HepG2 (cell line): ENCODE measurements around the gene CEP19. TPM values are rescaled to one million over a fixed set of nuclear protein-coding genes. Genes with fewer than 3 reads are reported as not detected.

ENCODE experiments used
- ATAC-seq: fragments of 200-7000 bp; cut with Tn5 transposase; 3 replicates; pipeline ENCODE4 v1.9.1; 2020; ENCODE audit warnings: mild to moderate bottlenecking, moderate library complexity
- BruUV-seq: library from RNA; stranded (reverse); fragments of 400-500 nt; replicated peaks from 2 replicates; lab custom pipeline; 2021; lab: Mats Ljungman, UMichigan
- CTCF ChIA-PET: fragments of 300-600 bp; formaldehyde crosslinking; extraction: SDS; loops from one replicate; lab custom pipeline; 2021; ENCODE audit warnings: low total read pairs, inconsistent platforms, low intra/inter-chr PET ratio; lab: Yijun Ruan, JAX
- POLR2A ChIA-PET: fragments of 350-600 bp; sonication (Branson Sonifier 250); formaldehyde crosslinking; loops from one replicate; lab custom pipeline; 2020; ENCODE audit warnings: antibody characterized with exemption, inconsistent platforms; lab: Yijun Ruan, JAX
- DNase-seq: peaks from one replicate; pipeline ENCODE4 v3.0.0-alpha.2; 2015; ENCODE audit warnings: low spot score
- FAIRE-seq: peaks from 3 replicates; lab custom pipeline; 2011; peaks lifted over from hg19 to GRCh38; lab: Jason Lieb, UNC
- H2AFZ ChIP-seq: one replicate; pipeline ENCODE4 v1.6.1; 2011; ENCODE audit warnings: low read length, inconsistent platforms
- H3K27ac ChIP-seq: fragments of 300-600 bp; 3 replicates; pipeline ENCODE4 v1.8.0; 2011; ENCODE audit warnings: mixed run types, mild to moderate bottlenecking, mixed read lengths, low read length, inconsistent platforms; ENCODE audit not compliant: insufficient read depth; ENCODE audit errors: extremely low read length
- H3K27me3 ChIP-seq, 2 experiments: fragments of 200-600 bp in 1 of 2; 2 replicates in 1 of 2; 3 replicates in 1 of 2; pipeline versions ENCODE4 v1.6.0 to v1.8.0; 2011; ENCODE audit warnings: low read length in 2 of 2, mild to moderate bottlenecking in 2 of 2, moderate library complexity in 2 of 2, inconsistent platforms in 1 of 2; ENCODE audit not compliant: insufficient read depth in 2 of 2, control insufficient read depth in 1 of 2
- H3K36me3 ChIP-seq, 2 experiments: fragments of 200-600 bp in 1 of 2; replicated peaks in 1 of 2; 2 replicates in 1 of 2; 3 replicates in 1 of 2; pipeline versions ENCODE4 v1.5.1 to v1.8.0; 2011; ENCODE audit warnings: low read length in 2 of 2, inconsistent platforms in 1 of 2; ENCODE audit not compliant: insufficient read depth in 2 of 2, control insufficient read depth in 1 of 2
- H3K4me1 ChIP-seq: 2 replicates; pipeline ENCODE4 v1.5.1; 2012; ENCODE audit warnings: low read length, inconsistent platforms; ENCODE audit not compliant: insufficient read depth
- H3K4me2 ChIP-seq: 2 replicates; pipeline ENCODE4 v1.6.0; 2011; ENCODE audit warnings: low read depth, low read length, inconsistent platforms
- H3K4me3 ChIP-seq, 3 experiments: fragments of 200-600 bp in 1 of 3; sonication (generic), shearing (Covaris generic) in 1 of 3; replicated peaks in 1 of 3; 2 replicates each; pipeline ENCODE4 v1.5.1; 2011 to 2016; ENCODE audit warnings: low read length in 3 of 3, inconsistent platforms in 2 of 3, low read depth in 2 of 3, mild to moderate bottlenecking in 2 of 3, control low read depth in 1 of 3, mixed read lengths in 1 of 3; ENCODE audit not compliant: insufficient read depth in 1 of 3
- H3K79me2 ChIP-seq: one replicate; pipeline ENCODE4 v1.6.1; 2011; ENCODE audit warnings: low read length, inconsistent platforms; ENCODE audit not compliant: insufficient read depth
- H3K9ac ChIP-seq: 2 replicates; pipeline ENCODE4 v1.6.0; 2011; ENCODE audit warnings: mild to moderate bottlenecking, low read depth, low read length, inconsistent platforms; ENCODE audit not compliant: insufficient read depth
- H3K9me3 ChIP-seq: 2 replicates; pipeline ENCODE4 v1.5.1; 2012; ENCODE audit warnings: mild to moderate bottlenecking, low read length
- H4K20me1 ChIP-seq: 2 replicates; pipeline ENCODE4 v1.6.0; 2011; ENCODE audit warnings: inconsistent platforms, mild to moderate bottlenecking, low read length, moderate library complexity; ENCODE audit not compliant: insufficient read depth
- CENPBD1 ChIP-seq: sonication (generic); formaldehyde crosslinking; IDR thresholded peaks from 2 replicates; pipeline ENCODE4 v1.8.0; 2022; ENCODE audit warnings: missing genetic modification reagents, low read depth, mild to moderate bottlenecking, borderline replicate concordance
- KLF12 ChIP-seq: sonication (generic); formaldehyde crosslinking; IDR thresholded peaks from 2 replicates; pipeline ENCODE4 v1.4.0; 2020; ENCODE audit warnings: missing genetic modification reagents, borderline replicate concordance
- NFYC ChIP-seq: IDR thresholded peaks from 2 replicates; pipeline ENCODE4 v1.6.1; 2016; ENCODE audit warnings: missing genetic modification reagents, missing compliant biosample characterization
- PHB2 ChIP-seq: fragments of 450-650 bp; IDR thresholded peaks from 2 replicates; pipeline ENCODE4 v1.6.1; 2018; ENCODE audit not compliant: partially characterized antibody
- POLR2AphosphoS2 ChIP-seq: IDR thresholded peaks from 2 replicates; pipeline ENCODE4 v1.6.1; 2011; ENCODE audit warnings: low read depth, low read length, improper control_type of control experiment
- SRSF9 ChIP-seq: fragments of 200-400 bp; formaldehyde crosslinking; IDR thresholded peaks from 2 replicates; pipeline ENCODE4 v1.6.1; 2018; ENCODE audit warnings: borderline replicate concordance, mild to moderate bottlenecking, low read depth, low read length; ENCODE audit not compliant: insufficient read depth, poor library complexity, severe bottlenecking
- ZFYVE20 ChIP-seq: sonication (generic); formaldehyde crosslinking; IDR thresholded peaks from 2 replicates; pipeline ENCODE4 v1.8.0; 2023; ENCODE audit warnings: low read depth, mild to moderate bottlenecking, moderate library complexity, missing genetic modification reagents, borderline replicate concordance
- ZNF292 ChIP-seq: sonication (generic); formaldehyde crosslinking; IDR thresholded peaks from 2 replicates; pipeline ENCODE4 v1.8.1; 2022; ENCODE audit warnings: mild to moderate bottlenecking, low read depth, missing genetic modification reagents, borderline replicate concordance
- ZNF572 ChIP-seq: sonication (generic); formaldehyde crosslinking; IDR thresholded peaks from 2 replicates; pipeline ENCODE4 v1.5.1; 2020; ENCODE audit warnings: mild to moderate bottlenecking, missing genetic modification reagents
- ZSCAN20 ChIP-seq: sonication (generic); formaldehyde crosslinking; IDR thresholded peaks from 2 replicates; pipeline ENCODE4 v1.4.0; 2020; ENCODE audit warnings: missing genetic modification reagents, mild to moderate bottlenecking, borderline replicate concordance
- WGBS: methylation state at CpG from one replicate; pipeline ENCODE4 v1.1.6; 2017; ENCODE audit warnings: low lambda C conversion rate; 5-methylcytosine and 5-hydroxymethylcytosine counted together
- in situ Hi-C: cut with HindIII; loops from 2 replicates; pipeline ENCODE4 v1.10.0; 2017; ENCODE audit warnings: low pct_unique_long_range_greater_than_20kb; ENCODE audit not compliant: extremely low pct_ligation_motif_present
- intact Hi-C: fragments of 100-400 bp; cut with micrococcal nuclease; formaldehyde crosslinking; loops from one replicate; pipeline ENCODE4 v1.10.0; 2022; ENCODE audit not compliant: unreplicated experiment
- polyA plus RNA-seq, 8 experiments: library from polyadenylated mRNA; depleted of rRNA in 3 of 8; stranded (reverse) in 7 of 8; unstranded in 1 of 8; fragments of >200 nt; fragmentation: Illumina TruSeq in 4 of 8; extraction: Trizol in 4 of 8; gene quantifications; 2 replicates each; pipeline versions ENCODE4 v1.2.1 to v1.2.3, GENCODE V29; 2011 to 2016; ENCODE audit warnings: low read depth in 4 of 8, missing spikeins in 1 of 8, mixed read lengths in 1 of 8; ENCODE audit not compliant: insufficient read depth in 1 of 8
- total RNA-seq, 5 experiments: library from RNA; depleted of rRNA; stranded (reverse); fragments of >200 nt; fragmentation: Illumina TruSeq; extraction: Trizol; gene quantifications; 2 replicates each; pipeline ENCODE4 v1.2.3, GENCODE V29; 2016; ENCODE audit warnings: low read depth in 1 of 5

Gene CEP19
- total and polyA plus RNA-seq, 2 of the 13 experiments (the other 11 are each of a cell fraction or from before 2014, with no cell fraction given): 0.48 to 1.2 TPM

- H3K27ac ChIP-seq: no peak overlapping the region
- no peaks in the 10 kb centered on the region for H4K20me1 ChIP-seq
- TF ChIP-seq CENPBD1 (CRISPR knock-in tag) (no peak), ZSCAN20 (CRISPR knock-in tag) (no peak)
- ATAC-seq: no peak
- POLR2A ChIA-PET: no interaction called here
- WGBS: 94% methylated on average over 7 of the region's 7 CpGs
- H3K4me3 ChIP-seq: no peak overlapping the region
- intact Hi-C loops: no loop called here
- H3K79me2 ChIP-seq: no peaks in the 10 kb centered on the region
- H3K36me3 ChIP-seq: peaks cover 0 to 12% of the 10 kb centered on the region in 2 experiments; a peak in 2 of 5 replicates
- H3K27me3 ChIP-seq: no peaks in the 10 kb centered on the region
- no peaks in the 10 kb centered on the region for H3K9me3 ChIP-seq
- no peak for DNase-seq
- no peak overlapping the region for H3K9ac ChIP-seq
- H2AFZ ChIP-seq: no peak overlapping the region
- no peaks in the 10 kb centered on the region for H3K4me1 ChIP-seq
- no peak overlapping the region for H3K4me2 ChIP-seq
- CTCF ChIA-PET: no interaction called here
- in situ Hi-C loops: no loop called here
- FAIRE-seq: no peak
- BruUV-seq: no TSS peak
Measured at GRCh38 chr3:196726788-196727675, 15.0 kb upstream of the CEP19 start.

DNA sequence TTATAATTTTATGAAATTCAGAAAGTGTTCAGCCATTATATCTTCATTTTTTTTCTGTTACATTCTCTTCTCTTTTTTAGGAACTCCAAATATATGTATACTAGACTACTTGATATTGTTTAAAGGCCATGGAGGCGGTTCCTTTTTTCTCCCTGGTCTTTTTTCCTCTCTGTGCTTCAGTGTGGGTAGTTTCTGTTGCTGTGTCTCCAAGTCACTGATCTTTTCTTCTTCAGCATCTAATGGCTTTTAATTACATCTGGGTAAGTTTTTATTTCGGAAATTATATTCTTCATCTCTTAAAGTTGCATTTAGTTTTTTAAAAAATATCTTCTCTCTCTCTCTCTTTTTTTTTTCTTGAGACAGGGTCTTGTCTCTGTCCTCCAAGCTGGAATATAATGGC lies 9.0 kb upstream of the CEP19 start:
- no peak for DNase-seq
- Histone ChIP-seq H3K9me3 (no peaks in the 10 kb centered on the region), H3K79me2 (no peaks in the 10 kb centered on the region), H3K36me3 (0 out of 5 replicates have a peak, but pooled peaks cover 0 to 8% of the 10 kb centered on the region in 2 experiments), H3K27ac (no peak overlapping the region), H3K4me2 (no peak overlapping the region), H3K4me1 (peaks cover 8% of the 10 kb centered on the region), H3K4me3 (no peak overlapping the region), H2AFZ (no peak overlapping the region), H3K9ac (no peak overlapping the region), H3K27me3 (no peaks in the 10 kb centered on the region), H4K20me1 (no peaks in the 10 kb centered on the region)
- ChIA-PET POLR2A (no interaction called here), CTCF (no interaction called here)
- BruUV-seq: no TSS peak
- no peak for ATAC-seq
- intact Hi-C loops (no loop called here), in situ Hi-C loops (no loop called here)
- 98% methylated on average over 2 of the region's 2 CpGs for WGBS
- FAIRE-seq: no peak
- no peak for TF ChIP-seq POLR2AphosphoS2
- TF ChIP-seq PHB2: no peak
- no peak for TF ChIP-seq NFYC (CRISPR knock-in tag)
- no peak for TF ChIP-seq ZNF572
- no peak for TF ChIP-seq SRSF9
- TF ChIP-seq KLF12 (CRISPR knock-in tag): no peak
- no peak for TF ChIP-seq ZNF292 (CRISPR knock-in tag)
- TF ChIP-seq ZFYVE20 (CRISPR knock-in tag): no peak
